Panc1 (cell line): ENCODE measurements around the gene SMIM10L1. TPM values are rescaled to one million over a fixed set of nuclear protein-coding genes. Genes with fewer than 3 reads are reported as not detected.

ENCODE experiments used
- ATAC-seq: fragments of 200-7000 bp; cut with Tn5 transposase; 2 replicates; pipeline ENCODE4 v1.9.1; 2020; ENCODE audit warnings: mild to moderate bottlenecking, moderate library complexity
- BruUV-seq: library from RNA; stranded (reverse); fragments of 400-500 nt; replicated peaks from 2 replicates; lab custom pipeline; 2021; lab: Mats Ljungman, UMichigan
- CTCF ChIA-PET: fragments of 300-600 bp; sonication (Branson Sonifier 250); formaldehyde crosslinking; loops from one replicate; lab custom pipeline; 2022; ENCODE audit warnings: antibody characterized with exemption; lab: Charles Lee
- POLR2A ChIA-PET: fragments of 300-600 bp; sonication (Branson Sonifier 250); formaldehyde crosslinking; loops from one replicate; lab custom pipeline; 2022; ENCODE audit warnings: antibody characterized with exemption; lab: Charles Lee
- DNase-seq: peaks from one replicate; pipeline ENCODE4 v3.0.0-alpha.2; 2010; ENCODE audit warnings: low read depth, low spot score
- H3K27ac ChIP-seq: 2 replicates; pipeline ENCODE4 v1.5.1; 2011; ENCODE audit warnings: mild to moderate bottlenecking, low read length, inconsistent platforms
- H3K27me3 ChIP-seq: fragments of 200-500 bp; sonication (Bioruptor generic); 2 replicates; pipeline ENCODE4 v1.6.0; 2014; ENCODE audit warnings: low read length, inconsistent platforms; ENCODE audit not compliant: control insufficient read depth, insufficient read depth
- H3K36me3 ChIP-seq: fragments of 200-500 bp; sonication (Bioruptor generic); 2 replicates; pipeline ENCODE4 v1.5.1; 2014; ENCODE audit warnings: inconsistent platforms, mild to moderate bottlenecking, low read length, moderate library complexity; ENCODE audit not compliant: control insufficient read depth, insufficient read depth
- H3K4me1 ChIP-seq: 2 replicates; pipeline ENCODE4 v1.5.1; 2011; ENCODE audit warnings: inconsistent platforms, mild to moderate bottlenecking, low read length, moderate library complexity; ENCODE audit not compliant: control insufficient read depth, insufficient read depth
- H3K4me3 ChIP-seq, 2 experiments: 2 replicates each; pipeline ENCODE4 v1.5.1; 2011 to 2012; ENCODE audit warnings: low read depth in 2 of 2, low read length in 2 of 2, mild to moderate bottlenecking in 2 of 2, inconsistent platforms in 1 of 2, moderate library complexity in 1 of 2
- H3K9me3 ChIP-seq: fragments of 200-500 bp; sonication (Bioruptor generic); 2 replicates; pipeline ENCODE4 v1.5.1; 2014; ENCODE audit warnings: low read depth, mild to moderate bottlenecking, inconsistent platforms, low read length, moderate library complexity; ENCODE audit not compliant: control insufficient read depth, insufficient read depth
- POLR2AphosphoS5 ChIP-seq: IDR thresholded peaks from 2 replicates; pipeline ENCODE4 v1.6.1; 2012; ENCODE audit warnings: mild to moderate bottlenecking, low read depth, low read length, moderate library complexity
- SIN3A ChIP-seq: IDR thresholded peaks from 2 replicates; pipeline ENCODE4 v1.6.1; 2012; ENCODE audit warnings: low read depth, mild to moderate bottlenecking, low read length, moderate library complexity, borderline replicate concordance; ENCODE audit not compliant: insufficient read depth
- TCF7L2 ChIP-seq: IDR thresholded peaks from 2 replicates; pipeline ENCODE4 v1.6.1; 2011; ENCODE audit warnings: mild to moderate bottlenecking, low read depth, low read length, inconsistent platforms
- in situ Hi-C: cut with HindIII; loops from 2 replicates; pipeline ENCODE4 v1.10.0; 2016; ENCODE audit warnings: low sequenced_read_pairs, low pct_unique_long_range_greater_than_20kb
- intact Hi-C: fragments of 100-400 bp; cut with micrococcal nuclease; formaldehyde crosslinking; loops from one replicate; pipeline ENCODE4 v1.10.0; 2022; ENCODE audit not compliant: unreplicated experiment
- total RNA-seq: library from RNA; stranded (reverse); gene quantifications from one replicate; pipeline ENCODE4 v1.2.1, GENCODE V29; 2021; ENCODE audit not compliant: unreplicated experiment
- TF ChIP-seq, protein P1 (sequence below), 2 experiments: IDR thresholded peaks; 2 replicates each; pipeline ENCODE4 v1.6.1; 2011 to 2012; ENCODE audit warnings: low read depth in 2 of 2, control low read depth in 1 of 2, low read length in 1 of 2, mild to moderate bottlenecking in 1 of 2, moderate library complexity in 1 of 2; ENCODE audit not compliant: insufficient read depth in 1 of 2
- TF ChIP-seq, protein P2 (sequence below): fragments of 450-650 bp; IDR thresholded peaks from 2 replicates; pipeline ENCODE4 v1.5.1; 2017; ENCODE audit warnings: mild to moderate bottlenecking

SMIM10L1 gene
- total RNA-seq, 1 experiment from 2014 or later, result 6.0 TPM

DNA sequence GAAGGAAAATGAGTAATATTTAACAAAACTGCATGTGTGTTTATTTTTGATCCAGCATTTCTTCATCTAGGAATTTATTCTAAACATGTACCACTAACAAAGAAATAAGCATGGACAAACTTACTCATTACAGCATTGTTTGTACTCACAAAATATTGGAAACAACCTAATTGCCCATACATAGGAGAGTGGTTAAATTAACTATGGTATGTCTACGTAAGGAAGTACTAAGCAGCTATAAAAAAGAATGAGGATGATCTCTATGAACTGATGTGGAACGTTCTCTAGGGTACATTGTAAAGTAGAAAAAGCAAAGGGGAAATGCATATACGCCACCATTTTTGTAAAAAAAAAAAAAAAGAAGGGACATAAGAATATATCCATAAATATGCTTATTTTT is 33.2 kb downstream of the SMIM10L1 start:
- ATAC-seq (no peak), DNase-seq (no peak)
- Histone ChIP-seq H3K27me3 (no peaks in the 10 kb centered on the region), H3K27ac (no peak overlapping the region), H3K9me3 (no peaks in the 10 kb centered on the region), H3K4me3 (no peak overlapping the region), H3K36me3 (no peaks in the 10 kb centered on the region), H3K4me1 (no peaks in the 10 kb centered on the region)
- TF ChIP-seq POLR2AphosphoS5 (no peak), TCF7L2 (no peak), SIN3A (no peak)
- TF ChIP-seq, protein P1, sequence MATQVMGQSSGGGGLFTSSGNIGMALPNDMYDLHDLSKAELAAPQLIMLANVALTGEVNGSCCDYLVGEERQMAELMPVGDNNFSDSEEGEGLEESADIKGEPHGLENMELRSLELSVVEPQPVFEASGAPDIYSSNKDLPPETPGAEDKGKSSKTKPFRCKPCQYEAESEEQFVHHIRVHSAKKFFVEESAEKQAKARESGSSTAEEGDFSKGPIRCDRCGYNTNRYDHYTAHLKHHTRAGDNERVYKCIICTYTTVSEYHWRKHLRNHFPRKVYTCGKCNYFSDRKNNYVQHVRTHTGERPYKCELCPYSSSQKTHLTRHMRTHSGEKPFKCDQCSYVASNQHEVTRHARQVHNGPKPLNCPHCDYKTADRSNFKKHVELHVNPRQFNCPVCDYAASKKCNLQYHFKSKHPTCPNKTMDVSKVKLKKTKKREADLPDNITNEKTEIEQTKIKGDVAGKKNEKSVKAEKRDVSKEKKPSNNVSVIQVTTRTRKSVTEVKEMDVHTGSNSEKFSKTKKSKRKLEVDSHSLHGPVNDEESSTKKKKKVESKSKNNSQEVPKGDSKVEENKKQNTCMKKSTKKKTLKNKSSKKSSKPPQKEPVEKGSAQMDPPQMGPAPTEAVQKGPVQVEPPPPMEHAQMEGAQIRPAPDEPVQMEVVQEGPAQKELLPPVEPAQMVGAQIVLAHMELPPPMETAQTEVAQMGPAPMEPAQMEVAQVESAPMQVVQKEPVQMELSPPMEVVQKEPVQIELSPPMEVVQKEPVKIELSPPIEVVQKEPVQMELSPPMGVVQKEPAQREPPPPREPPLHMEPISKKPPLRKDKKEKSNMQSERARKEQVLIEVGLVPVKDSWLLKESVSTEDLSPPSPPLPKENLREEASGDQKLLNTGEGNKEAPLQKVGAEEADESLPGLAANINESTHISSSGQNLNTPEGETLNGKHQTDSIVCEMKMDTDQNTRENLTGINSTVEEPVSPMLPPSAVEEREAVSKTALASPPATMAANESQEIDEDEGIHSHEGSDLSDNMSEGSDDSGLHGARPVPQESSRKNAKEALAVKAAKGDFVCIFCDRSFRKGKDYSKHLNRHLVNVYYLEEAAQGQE (IDR thresholded peaks at IDR 0.05; ENCODE audit: insufficient read depth in 1 of 2, low read depth in 2 of 2, low read length in 1 of 2), result no peak
- TF ChIP-seq, protein P2, sequence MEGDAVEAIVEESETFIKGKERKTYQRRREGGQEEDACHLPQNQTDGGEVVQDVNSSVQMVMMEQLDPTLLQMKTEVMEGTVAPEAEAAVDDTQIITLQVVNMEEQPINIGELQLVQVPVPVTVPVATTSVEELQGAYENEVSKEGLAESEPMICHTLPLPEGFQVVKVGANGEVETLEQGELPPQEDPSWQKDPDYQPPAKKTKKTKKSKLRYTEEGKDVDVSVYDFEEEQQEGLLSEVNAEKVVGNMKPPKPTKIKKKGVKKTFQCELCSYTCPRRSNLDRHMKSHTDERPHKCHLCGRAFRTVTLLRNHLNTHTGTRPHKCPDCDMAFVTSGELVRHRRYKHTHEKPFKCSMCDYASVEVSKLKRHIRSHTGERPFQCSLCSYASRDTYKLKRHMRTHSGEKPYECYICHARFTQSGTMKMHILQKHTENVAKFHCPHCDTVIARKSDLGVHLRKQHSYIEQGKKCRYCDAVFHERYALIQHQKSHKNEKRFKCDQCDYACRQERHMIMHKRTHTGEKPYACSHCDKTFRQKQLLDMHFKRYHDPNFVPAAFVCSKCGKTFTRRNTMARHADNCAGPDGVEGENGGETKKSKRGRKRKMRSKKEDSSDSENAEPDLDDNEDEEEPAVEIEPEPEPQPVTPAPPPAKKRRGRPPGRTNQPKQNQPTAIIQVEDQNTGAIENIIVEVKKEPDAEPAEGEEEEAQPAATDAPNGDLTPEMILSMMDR, result no peak
- ChIA-PET POLR2A (no interaction called here), CTCF (no interaction called here)
- in situ Hi-C loops, result no loop called here
- intact Hi-C loops, result no loop called here
- no TSS peak for BruUV-seq

GRCh38 chr12:11209113-11209512 is 38.1 kb downstream of the SMIM10L1 start:
- CTCF ChIA-PET, result no interaction called here
- intact Hi-C loops (no loop called here), in situ Hi-C loops (no loop called here)
- Histone ChIP-seq H3K4me1 (no peaks in the 10 kb centered on the region), H3K4me3 (no peak overlapping the region), H3K36me3 (no peaks in the 10 kb centered on the region), H3K27ac (no peak overlapping the region), H3K27me3 (no peaks in the 10 kb centered on the region), H3K9me3 (no peaks in the 10 kb centered on the region)
- ATAC-seq (no peak), DNase-seq (no peak)
- BruUV-seq, result no TSS peak
- TF ChIP-seq, protein P2, result peak; percentile 3; the same call in 1 of the 2 replicates
- no peak for TF ChIP-seq TCF7L2
- POLR2A ChIA-PET, result no interaction called here

Other genes with a start within 250 kb of the SMIM10L1 start
- not detected for gene PRH2, start 242.0 kb upstream of the SMIM10L1 start, total RNA-seq
- gene TAS2R14, start 231.9 kb upstream of the SMIM10L1 start, total RNA-seq, result 1.4 TPM
- gene TAS2R50, start 184.3 kb upstream of the SMIM10L1 start, total RNA-seq, result 0.18 TPM
- 0.95 TPM for gene TAS2R20, start 172.9 kb upstream of the SMIM10L1 start, total RNA-seq
- gene TAS2R19, start 148.6 kb upstream of the SMIM10L1 start, total RNA-seq, result 1.1 TPM
- 1.3 TPM for gene TAS2R31, start 139.8 kb upstream of the SMIM10L1 start, total RNA-seq
- 0.46 TPM for gene TAS2R46, start 108.9 kb upstream of the SMIM10L1 start, total RNA-seq
- 0.36 TPM for gene TAS2R43, start 78.9 kb upstream of the SMIM10L1 start, total RNA-seq
- 0.74 TPM for gene TAS2R30, start 36.5 kb upstream of the SMIM10L1 start, total RNA-seq
- gene TAS2R42, start 15.7 kb downstream of the SMIM10L1 start, total RNA-seq, result not detected
- not detected for gene PRB3, start 98.5 kb downstream of the SMIM10L1 start, total RNA-seq
- gene PRB4, start 139.2 kb downstream of the SMIM10L1 start, total RNA-seq, result not detected
- gene PRB2, start 224.4 kb downstream of the SMIM10L1 start, total RNA-seq, result not detected